SU-DHL-6 (cell line): ENCODE results near the gene NME7.

Experiments
- H2AFZ ChIP-seq: fragments of 200-600 bp; sonication (generic); 2 replicates; pipeline ENCODE4 v1.6.1; 2014; ENCODE audit warnings: low read depth, mild to moderate bottlenecking, moderate library complexity, mixed read lengths, antibody characterized with exemption, low read length; ENCODE audit not compliant: severe bottlenecking
- H3F3A ChIP-seq: fragments of 200-600 bp; shearing (Covaris generic); 2 replicates; pipeline ENCODE4 v1.6.0; 2016; ENCODE audit warnings: antibody characterized with exemption, mild to moderate bottlenecking; ENCODE audit not compliant: insufficient read depth
- H3K27ac ChIP-seq: fragments of 200-600 bp; sonication (generic); 2 replicates; pipeline ENCODE4 v1.5.1; 2016; ENCODE audit warnings: low read depth, mild to moderate bottlenecking, low read length, moderate library complexity, mixed read lengths
- H3K27me3 ChIP-seq: fragments of 200-600 bp; sonication (generic), shearing (Covaris generic); 2 replicates; pipeline ENCODE4 v1.6.0; 2014; ENCODE audit warnings: mild to moderate bottlenecking, low read length
- H3K36me3 ChIP-seq: fragments of 200-600 bp; sonication (generic); 2 replicates; pipeline ENCODE4 v1.6.1; 2014; ENCODE audit warnings: mild to moderate bottlenecking, low read length, mixed read lengths
- H3K4me2 ChIP-seq: fragments of 300-600, 200-600 bp; shearing (Covaris generic), sonication (generic); 2 replicates; pipeline ENCODE4 v1.6.0; 2014; ENCODE audit warnings: low read length, low read depth, mild to moderate bottlenecking; ENCODE audit not compliant: poor library complexity, severe bottlenecking
- H3K4me3 ChIP-seq: fragments of 200-600 bp; sonication (generic); 2 replicates; pipeline ENCODE4 v1.5.1; 2014; ENCODE audit warnings: antibody characterized with exemption, low read length, mild to moderate bottlenecking, mixed read lengths; ENCODE audit not compliant: insufficient read depth, poor library complexity, severe bottlenecking
- H3K79me2 ChIP-seq: fragments of 200-600 bp; sonication (generic); 2 replicates; pipeline ENCODE4 v1.6.1; 2014; ENCODE audit warnings: mild to moderate bottlenecking, low read length, moderate library complexity; ENCODE audit not compliant: insufficient read depth
- H3K9ac ChIP-seq: fragments of 200-600 bp; sonication (generic); 2 replicates; pipeline ENCODE4 v1.7.0; 2014; ENCODE audit warnings: mild to moderate bottlenecking, low read length
- H3K9me2 ChIP-seq: fragments of 200-600 bp; sonication (generic); replicated peaks from 2 replicates; pipeline ENCODE4 v1.6.1; 2014; ENCODE audit warnings: low read length; ENCODE audit not compliant: insufficient read depth
- H3K9me3 ChIP-seq: fragments of 200-600 bp; sonication (generic); 2 replicates; pipeline ENCODE4 v1.6.1; 2014; ENCODE audit warnings: low read length, mixed read lengths; ENCODE audit not compliant: insufficient read depth
- H4K20me1 ChIP-seq: fragments of 200-600 bp; sonication (generic); 2 replicates; pipeline ENCODE4 v1.6.1; 2014; ENCODE audit warnings: low read depth, mild to moderate bottlenecking, antibody characterized with exemption, low read length, moderate library complexity, mixed read lengths
- CTCF ChIP-seq: fragments of 200-600 bp; sonication (generic); IDR thresholded peaks from one replicate; pipeline ENCODE4 v1.5.1; 2017; ENCODE audit warnings: antibody characterized with exemption, mild to moderate bottlenecking, low read length, moderate library complexity; ENCODE audit not compliant: insufficient read depth, poor library complexity, severe bottlenecking
- EZH2phosphoT487 ChIP-seq: fragments of 200-600 bp; sonication (generic), shearing (Covaris generic); conservative IDR thresholded peaks from 2 replicates; pipeline ENCODE4 v1.6.1; 2018; ENCODE audit warnings: mild to moderate bottlenecking, antibody characterized with exemption, low read length, moderate library complexity, mixed read lengths

Gene NME7

GRCh38 chr1:169271098-169271497 lies 96.5 kb downstream of the NME7 start:
- H3K9ac ChIP-seq: no peak overlapping the region
- TF ChIP-seq CTCF (no peak), EZH2phosphoT487 (no peak)
- H3K4me3 ChIP-seq: no peak overlapping the region
- no peaks in the 10 kb centered on the region for H3K79me2 ChIP-seq
- no peaks in the 10 kb centered on the region for H4K20me1 ChIP-seq
- no peak overlapping the region for H2AFZ ChIP-seq
- no peak overlapping the region for H3K4me2 ChIP-seq
- no peaks in the 10 kb centered on the region for H3K9me2 ChIP-seq
- no peaks in the 10 kb centered on the region; the same call in 1 of the 2 replicates for H3F3A ChIP-seq
- no peaks in the 10 kb centered on the region for H3K9me3 ChIP-seq
- no peak overlapping the region for H3K27ac ChIP-seq
- no peaks in the 10 kb centered on the region for H3K36me3 ChIP-seq
- H3K27me3 ChIP-seq: no peaks in the 10 kb centered on the region

- Histone ChIP-seq H2AFZ (no peak overlapping the region), H3K27me3 (no peaks in the 10 kb centered on the region), H4K20me1 (no peaks in the 10 kb centered on the region), H3K4me3 (no peak overlapping the region), H3K9me2 (no peaks in the 10 kb centered on the region), H3K4me2 (no peak overlapping the region), H3K9me3 (no peaks in the 10 kb centered on the region), H3K27ac (no peak overlapping the region), H3K36me3 (no peaks in the 10 kb centered on the region), H3F3A (no peaks in the 10 kb centered on the region), H3K79me2 (no peaks in the 10 kb centered on the region), H3K9ac (no peak overlapping the region)
- TF ChIP-seq CTCF: no peak
- TF ChIP-seq EZH2phosphoT487: no peak
Measured at GRCh38 chr1:169266133-169266532, 101.5 kb downstream of the NME7 start.

GRCh38 chr1:169263059-169263458 lies 104.5 kb downstream of the NME7 start:
- Histone ChIP-seq H2AFZ (no peak overlapping the region), H4K20me1 (no peaks in the 10 kb centered on the region), H3F3A (no peaks in the 10 kb centered on the region), H3K9ac (no peak overlapping the region), H3K27ac (no peak overlapping the region), H3K36me3 (no peaks in the 10 kb centered on the region), H3K9me2 (no peaks in the 10 kb centered on the region), H3K79me2 (no peaks in the 10 kb centered on the region), H3K9me3 (no peaks in the 10 kb centered on the region), H3K4me2 (no peak overlapping the region), H3K4me3 (no peak overlapping the region), H3K27me3 (no peaks in the 10 kb centered on the region)
- TF ChIP-seq CTCF: no peak
- TF ChIP-seq EZH2phosphoT487: no peak
